Hematopoietic multipotent progenitor cell treated with erythropoietin and hydrocortisone succinate and interleukin-3 and kit ligand, for 4 days (in vitro differentiated cells): Measurements from ENCODE around the gene STK38.
A peak's percentile ranks its signal among the peaks of the same experiment; 100 is the strongest.
"Not testable (repeated sequence)": the region's sequence is repeated elsewhere in the genome, so short reads cannot be mapped to it uniquely, and the experiment has no call there.

Source experiments
- DNase-seq: peaks from one replicate; pipeline ENCODE4 v3.0.0-alpha.2; 2015

Gene STK38

DNA sequence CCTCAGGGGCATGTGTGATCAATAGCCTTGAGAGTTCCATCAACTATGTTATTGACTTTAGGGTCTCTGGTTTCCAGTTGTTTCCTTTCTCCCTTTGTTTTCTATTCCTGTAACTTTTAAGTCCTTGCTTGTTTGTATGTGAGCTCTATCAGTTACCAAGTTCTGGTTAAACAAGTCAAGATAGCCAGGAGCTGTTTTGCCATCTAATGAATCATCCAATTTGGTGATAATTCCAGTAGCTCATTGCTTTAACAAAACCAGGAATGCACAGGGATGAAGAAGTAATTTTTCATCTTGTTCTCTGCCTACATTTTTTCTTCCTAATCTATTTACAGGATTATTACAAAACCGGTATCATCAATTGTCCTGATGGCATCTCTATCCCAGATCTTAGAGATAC, 68.0 kb downstream of the STK38 start:
- no peak for DNase-seq

DNA sequence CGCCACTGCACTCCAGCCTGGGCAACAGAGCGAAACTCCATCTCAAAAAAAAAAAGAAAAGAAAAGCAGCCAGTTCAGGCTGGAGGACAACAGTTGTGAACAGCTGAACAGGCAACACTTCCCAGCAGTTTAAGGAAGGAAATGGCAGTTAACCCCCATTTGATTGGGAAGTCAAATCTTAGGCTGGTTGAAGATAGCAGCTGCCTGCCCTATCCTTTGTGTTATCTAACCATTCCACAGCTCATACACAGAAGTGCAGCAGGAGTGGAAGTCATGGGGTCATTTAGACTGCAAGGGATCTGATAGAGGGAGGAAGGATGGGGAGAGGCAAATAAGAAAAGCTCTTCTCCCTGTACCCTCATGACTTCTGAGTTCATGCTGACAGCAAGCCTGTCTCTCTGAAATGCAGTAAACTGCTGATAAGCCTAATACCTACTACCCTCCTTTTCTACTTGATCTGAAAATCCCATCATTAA, 69.2 kb downstream of the STK38 start:
- peak; percentile 90 for DNase-seq

DNA sequence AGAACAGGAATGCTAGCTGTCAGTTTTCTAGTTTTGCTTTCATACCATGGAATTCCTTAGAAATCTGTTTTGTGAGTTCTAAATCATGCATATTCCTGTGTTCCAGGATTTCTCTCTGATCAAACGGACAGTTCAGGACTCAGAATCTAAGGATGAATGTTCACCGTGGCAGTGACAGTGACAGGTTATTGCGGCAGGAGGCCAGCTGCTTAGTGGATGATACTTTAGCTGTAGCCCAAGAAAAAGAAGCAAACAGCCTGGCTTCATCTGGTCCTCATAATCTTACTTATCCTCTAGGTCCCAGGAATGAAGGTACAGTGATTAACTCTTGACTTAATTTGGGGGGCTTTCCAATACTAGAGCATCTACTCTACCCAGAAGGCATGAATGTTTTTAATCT, 77.3 kb downstream of the STK38 start:
- DNase-seq: no peak

DNA sequence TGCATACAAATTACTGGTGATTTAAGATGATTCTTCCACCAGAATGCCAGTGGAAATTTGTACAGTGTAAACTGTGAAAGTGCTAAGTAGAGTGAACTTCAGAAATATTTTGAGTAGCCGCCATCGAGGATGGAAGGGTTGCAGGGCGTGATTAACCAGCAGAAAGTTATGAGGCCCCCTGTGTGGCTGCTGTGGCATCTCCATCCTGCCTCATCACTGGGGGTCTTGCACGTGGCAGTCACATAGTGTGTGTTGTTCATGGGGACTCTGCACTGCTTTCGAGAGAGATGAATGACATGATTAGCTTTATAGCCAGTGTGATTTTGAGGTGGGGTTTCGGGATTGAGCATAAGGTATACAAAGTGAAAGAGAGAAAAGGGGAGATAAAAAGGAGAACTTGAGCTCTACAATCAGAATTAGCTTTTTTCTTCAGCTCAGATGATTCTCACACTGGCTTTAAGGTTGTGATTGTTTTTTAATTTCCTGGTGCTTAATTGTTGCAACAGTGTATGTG, 78.1 kb downstream of the STK38 start:
- DNase-seq: no peak

DNA sequence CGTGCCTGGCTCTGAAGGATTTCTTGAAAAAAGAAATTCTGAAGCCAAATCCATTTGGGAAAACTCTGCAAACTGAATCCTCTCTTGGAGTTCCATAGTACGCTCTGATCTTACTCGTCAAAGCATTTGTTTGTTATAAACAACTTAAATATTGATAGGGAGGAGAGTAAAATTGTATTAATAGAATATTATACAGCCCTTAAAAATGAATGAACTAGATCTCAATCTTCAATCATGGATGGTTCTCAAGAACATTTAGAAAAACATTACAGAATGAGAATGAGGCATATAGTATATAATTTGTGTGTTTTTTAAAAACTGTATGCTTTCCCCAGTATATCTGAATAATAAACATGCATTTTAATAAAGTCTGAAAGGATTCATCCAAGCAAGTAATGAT, 79.7 kb downstream of the STK38 start:
- no peak for DNase-seq

DNA sequence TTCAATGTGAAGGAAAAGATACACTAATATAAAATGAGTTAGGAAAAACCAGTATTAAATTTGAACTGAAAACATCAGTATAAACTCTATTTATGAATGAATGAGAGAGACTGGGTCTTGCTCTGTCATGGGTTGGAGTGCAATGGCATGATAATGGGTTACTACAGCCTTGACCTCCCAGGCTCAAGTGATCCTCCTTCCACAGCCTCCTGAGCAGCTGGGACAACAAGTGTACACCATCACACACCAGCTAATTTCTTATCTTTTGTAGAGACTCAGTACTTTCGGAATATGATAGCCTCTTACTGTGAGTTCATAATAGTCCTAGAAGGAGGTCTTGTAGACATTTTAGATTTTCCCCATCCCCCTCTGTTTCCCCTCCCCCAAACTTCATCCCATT, 83.0 kb downstream of the STK38 start:
- no peak for DNase-seq

DNA sequence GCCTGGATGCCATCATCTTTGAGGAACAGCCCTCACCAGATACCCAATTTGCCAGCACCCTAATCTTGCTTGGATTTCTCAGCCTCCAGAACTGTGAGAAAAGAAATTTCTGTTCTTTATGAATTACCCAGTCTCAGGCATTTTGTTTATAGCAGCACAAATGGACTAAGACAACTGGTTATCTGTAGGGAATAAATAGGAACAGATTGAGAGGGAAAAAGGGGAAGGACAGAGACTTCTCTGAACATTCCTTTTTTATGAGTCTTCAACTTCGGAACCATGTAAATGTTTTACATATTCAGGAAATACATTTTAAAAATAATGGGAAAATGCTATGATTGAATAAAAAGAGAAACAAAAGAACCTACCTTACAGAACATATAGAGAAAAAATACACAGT, 83.6 kb downstream of the STK38 start:
- DNase-seq: no peak

DNA sequence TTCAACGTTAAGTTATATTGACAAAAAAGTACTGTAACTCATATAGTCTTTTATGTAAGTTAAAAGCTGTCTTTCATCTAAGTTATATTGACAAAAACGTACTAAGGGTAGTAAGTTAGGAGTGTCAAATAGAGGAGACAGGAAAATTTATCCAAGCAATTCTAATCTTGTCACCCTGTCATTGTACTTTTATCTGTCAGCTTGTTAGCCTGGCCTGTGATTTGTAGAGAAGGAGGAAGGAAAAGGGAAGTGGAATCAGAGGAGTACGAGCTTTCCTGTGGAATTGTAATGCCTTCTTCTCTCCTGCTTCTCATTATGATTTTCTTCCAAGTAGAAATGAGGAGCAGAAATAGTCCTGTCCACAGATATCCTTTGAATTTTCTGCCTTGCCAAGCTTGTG, 85.6 kb downstream of the STK38 start:
- DNase-seq: no peak

DNA sequence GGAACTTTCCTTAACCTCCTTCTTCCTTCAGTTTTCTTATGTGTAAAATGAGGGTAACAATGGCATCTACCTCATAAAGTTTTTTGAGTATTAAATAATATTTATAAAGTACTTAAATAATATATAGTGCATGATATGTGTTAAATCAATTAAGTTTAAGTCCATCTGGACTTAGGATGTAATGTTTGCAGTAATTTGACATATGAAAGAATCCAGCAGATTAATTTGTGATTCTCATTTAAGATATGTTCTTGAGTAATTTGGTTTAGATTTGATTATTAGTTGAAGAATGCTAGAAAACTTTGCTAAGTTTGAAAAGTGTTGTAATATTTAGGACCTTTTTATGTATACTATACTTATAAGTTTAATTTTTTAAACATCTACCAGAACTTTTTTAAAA, 86.4 kb downstream of the STK38 start:
- no peak for DNase-seq

DNA sequence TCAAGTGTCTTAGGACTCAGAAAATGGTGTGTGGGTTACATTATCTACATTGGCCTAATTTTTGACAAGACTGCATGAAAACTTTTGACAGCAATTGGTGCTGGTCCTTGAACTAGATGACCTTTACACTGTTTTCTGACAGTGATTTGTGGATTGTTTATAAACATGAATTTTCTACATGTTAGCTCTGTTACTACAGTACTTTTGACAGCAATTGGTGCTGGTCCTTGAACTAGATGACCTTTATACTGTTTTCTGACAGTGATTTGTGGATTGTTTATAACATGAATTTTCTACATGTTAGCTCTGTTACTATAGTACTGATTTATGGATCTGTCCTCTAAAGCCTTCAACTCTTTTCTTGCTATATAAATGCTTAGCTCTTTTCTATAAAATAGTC, 87.8 kb downstream of the STK38 start:
- no peak for DNase-seq

DNA sequence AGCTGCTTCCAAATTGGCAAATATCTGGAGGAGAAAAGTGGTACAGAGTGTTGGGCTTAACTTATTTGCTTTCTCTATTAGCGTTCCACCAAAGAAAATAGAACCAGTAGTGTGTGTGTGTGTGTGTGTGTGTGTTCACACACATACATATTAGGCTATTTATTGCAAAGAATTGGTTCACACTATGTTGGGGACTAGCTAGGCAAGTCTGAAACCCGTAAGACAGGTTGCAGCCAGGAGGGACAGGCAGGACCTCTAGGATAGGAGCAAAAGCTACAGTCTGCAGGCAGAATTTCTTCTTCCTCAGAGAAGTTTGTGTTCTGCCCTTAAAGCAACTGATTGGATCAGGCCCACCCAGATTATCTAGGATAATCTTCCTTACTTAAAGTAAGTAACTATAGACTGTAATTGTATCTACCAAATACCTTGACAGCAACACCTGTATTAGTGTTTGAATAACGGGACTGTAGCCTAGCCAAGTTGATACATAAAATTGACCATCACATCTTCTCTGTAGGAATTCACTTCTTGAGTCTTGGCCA, 91.7 kb downstream of the STK38 start:
- no peak for DNase-seq

DNA sequence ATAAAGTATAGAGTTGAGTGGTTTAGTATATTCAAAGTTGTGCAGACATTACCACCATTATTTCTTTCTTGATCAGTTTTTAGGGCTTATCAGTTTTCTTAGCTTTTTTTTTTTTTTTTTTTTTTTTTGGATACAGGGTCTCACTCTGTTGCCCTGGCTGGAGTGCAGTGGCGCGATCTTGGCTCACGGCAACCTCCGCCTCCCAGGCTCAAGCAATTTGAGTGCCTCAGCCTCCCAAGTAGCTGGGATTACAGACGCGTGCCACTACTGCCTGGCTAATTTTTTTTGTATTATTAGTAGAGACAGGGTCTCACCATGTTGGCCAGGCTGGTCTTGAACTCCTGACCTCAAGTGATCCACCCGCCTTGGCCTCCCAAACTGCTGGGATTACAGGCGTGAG, 94.4 kb downstream of the STK38 start:
- not testable (repeated sequence) for DNase-seq

DNA sequence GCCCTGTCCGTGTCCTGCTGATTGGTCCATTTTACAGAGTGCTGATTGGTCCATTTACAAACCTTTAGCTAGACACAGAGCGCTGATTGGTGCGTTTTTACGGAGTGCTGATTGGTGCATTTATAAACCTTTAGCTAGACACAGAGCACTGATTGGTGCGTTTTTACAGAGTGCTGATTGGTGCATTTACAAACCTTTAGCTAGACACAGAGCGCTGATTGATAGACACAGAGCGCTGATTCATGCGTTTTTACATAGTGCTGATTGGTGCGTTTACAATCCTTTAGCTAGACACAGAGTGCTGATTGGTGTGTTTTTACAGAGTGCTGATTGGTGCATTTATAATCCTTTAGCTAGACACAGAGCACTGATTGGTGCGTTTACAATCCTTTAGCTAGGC, 98.1 kb downstream of the STK38 start:
- DNase-seq: not testable (repeated sequence)

DNA sequence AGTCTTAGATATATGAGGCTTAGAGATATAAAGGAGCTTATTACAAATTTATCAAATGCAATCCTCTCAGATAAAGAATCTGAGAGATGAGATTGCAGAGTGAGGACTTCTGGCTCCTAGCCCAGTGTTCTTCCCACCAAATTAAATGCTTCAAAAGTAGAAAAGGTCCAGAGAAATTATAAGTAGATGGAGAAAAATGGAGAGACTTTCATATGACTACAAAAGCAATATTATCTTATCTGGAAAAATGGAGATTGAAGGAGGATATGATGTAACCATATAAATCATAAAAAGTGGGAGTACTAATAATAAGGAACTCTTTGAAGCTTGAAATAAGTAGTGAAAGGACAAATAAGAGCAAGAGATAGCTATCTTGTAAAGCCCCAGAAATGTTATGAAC, 101.7 kb downstream of the STK38 start:
- DNase-seq: no peak

DNA sequence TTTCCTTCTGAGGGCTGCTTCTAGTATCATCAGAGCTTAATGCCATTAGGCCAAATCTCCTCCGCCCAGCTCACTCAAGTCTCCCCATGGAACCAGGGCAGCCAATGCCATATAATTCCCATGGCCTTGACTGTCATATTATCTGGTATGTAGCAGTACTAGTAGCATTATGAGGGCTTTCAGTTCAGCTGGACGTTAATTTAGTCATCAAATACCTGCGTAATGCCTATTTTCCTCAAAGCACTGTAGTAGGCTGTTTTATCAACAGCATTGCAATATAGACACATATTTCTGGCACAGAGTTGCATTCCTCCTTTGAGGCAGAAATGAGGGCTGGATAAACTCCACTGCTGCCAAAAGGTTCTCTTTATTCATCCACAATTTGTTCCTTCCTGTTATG, 102.8 kb downstream of the STK38 start:
- no peak for DNase-seq
